Bronchial epithelial cell (primary cell): ENCODE results near the gene SMIM30. TPM values are rescaled to one million over a fixed set of nuclear protein-coding genes. Genes with fewer than 3 reads are reported as not detected.
"Not testable (repeated sequence)": the region's sequence is repeated elsewhere in the genome, so short reads cannot be mapped to it uniquely, and the experiment has no call there.

Source experiments
- DNase-seq: peaks from one replicate; pipeline ENCODE4 v3.0.0-alpha.2; 2010; ENCODE audit warnings: low read depth
- FAIRE-seq: peaks from 2 replicates; lab custom pipeline; 2011; peaks lifted over from hg19 to GRCh38; lab: Jason Lieb, UNC
- H3K27me3 ChIP-seq: 2 replicates; pipeline ENCODE4 v1.5.1; 2011; ENCODE audit warnings: low read length; ENCODE audit not compliant: control insufficient read depth, insufficient read depth
- H3K36me3 ChIP-seq: 2 replicates; pipeline ENCODE4 v1.5.1; 2011; ENCODE audit warnings: low read length; ENCODE audit not compliant: control insufficient read depth, insufficient read depth
- H3K4me3 ChIP-seq: 2 replicates; pipeline ENCODE4 v1.5.1; 2011; ENCODE audit warnings: mild to moderate bottlenecking, low read depth, low read length, control low read depth
- total RNA-seq: library from RNA; depleted of rRNA; stranded (reverse); fragments of >200 nt; gene quantifications from 2 replicates; pipeline ENCODE4 v1.2.1, GENCODE V29; 2014
- TF ChIP-seq, protein P1 (sequence below): IDR thresholded peaks from 2 replicates; pipeline ENCODE4 v1.5.1; 2011; ENCODE audit warnings: mild to moderate bottlenecking, moderate library complexity, low read length, control low read depth, inconsistent platforms; ENCODE audit not compliant: insufficient read depth, severe bottlenecking

The SMIM30 gene, protein sequence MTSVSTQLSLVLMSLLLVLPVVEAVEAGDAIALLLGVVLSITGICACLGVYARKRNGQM
- 28.2 and 55.4 TPM in 2 replicates for total RNA-seq

DNA sequence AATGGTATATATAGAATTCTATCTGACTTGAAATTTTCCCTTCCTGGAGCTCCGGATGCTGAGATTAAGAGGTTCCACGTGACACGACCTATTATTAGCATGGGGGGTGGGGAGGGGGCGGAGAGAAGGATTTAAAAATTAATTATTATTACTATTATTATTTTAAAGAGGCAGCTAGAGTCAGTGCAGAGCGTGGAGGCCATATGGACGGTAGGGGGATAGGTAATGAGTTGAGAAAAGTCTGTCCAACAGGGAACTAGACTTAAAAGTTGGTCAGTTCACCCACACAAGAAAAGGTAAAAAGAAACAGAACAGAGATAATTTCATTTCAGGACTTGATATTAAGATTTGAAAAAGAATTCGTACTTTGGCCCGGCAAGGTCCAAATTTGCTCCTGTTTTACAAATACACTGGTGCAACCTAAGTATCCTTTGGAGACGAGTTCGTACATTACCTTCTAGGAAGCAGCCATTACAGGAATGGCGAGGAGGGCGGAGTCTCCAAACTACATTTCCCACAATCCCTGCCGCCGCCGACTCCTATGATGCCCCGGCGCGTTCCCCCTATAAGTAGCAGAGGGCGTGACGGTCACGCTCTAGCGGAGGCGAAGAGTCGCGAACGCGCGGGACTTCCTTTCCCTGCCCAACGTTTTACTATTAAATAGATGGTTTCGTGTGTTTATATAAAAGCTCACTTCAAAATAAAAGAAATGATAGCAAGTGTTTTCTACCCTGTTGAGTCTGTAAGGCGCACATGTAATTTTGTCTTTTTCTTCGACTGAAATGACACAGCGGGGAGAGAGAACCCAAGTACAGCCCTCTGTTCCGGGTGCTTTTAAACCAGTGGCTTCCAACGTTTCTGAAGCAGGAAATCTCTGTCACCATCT is at the start of gene SMIM30:
TSS of gene SMIM30 (minus strand) at position 481 of the 886 bp plus-strand sequence. CDS start 976 bp downstream, outside the sequence.
- Histone ChIP-seq H3K4me3 (peak within 1 kb of the TSS; percentile 64), H3K27me3 (no peaks in the 10 kb centered on the region), H3K36me3 (peaks cover 2% of the 10 kb centered on the region)
- no peak for FAIRE-seq
- TF ChIP-seq, protein P1, sequence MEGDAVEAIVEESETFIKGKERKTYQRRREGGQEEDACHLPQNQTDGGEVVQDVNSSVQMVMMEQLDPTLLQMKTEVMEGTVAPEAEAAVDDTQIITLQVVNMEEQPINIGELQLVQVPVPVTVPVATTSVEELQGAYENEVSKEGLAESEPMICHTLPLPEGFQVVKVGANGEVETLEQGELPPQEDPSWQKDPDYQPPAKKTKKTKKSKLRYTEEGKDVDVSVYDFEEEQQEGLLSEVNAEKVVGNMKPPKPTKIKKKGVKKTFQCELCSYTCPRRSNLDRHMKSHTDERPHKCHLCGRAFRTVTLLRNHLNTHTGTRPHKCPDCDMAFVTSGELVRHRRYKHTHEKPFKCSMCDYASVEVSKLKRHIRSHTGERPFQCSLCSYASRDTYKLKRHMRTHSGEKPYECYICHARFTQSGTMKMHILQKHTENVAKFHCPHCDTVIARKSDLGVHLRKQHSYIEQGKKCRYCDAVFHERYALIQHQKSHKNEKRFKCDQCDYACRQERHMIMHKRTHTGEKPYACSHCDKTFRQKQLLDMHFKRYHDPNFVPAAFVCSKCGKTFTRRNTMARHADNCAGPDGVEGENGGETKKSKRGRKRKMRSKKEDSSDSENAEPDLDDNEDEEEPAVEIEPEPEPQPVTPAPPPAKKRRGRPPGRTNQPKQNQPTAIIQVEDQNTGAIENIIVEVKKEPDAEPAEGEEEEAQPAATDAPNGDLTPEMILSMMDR, result no peak
- peak; percentile 79 for DNase-seq

DNA sequence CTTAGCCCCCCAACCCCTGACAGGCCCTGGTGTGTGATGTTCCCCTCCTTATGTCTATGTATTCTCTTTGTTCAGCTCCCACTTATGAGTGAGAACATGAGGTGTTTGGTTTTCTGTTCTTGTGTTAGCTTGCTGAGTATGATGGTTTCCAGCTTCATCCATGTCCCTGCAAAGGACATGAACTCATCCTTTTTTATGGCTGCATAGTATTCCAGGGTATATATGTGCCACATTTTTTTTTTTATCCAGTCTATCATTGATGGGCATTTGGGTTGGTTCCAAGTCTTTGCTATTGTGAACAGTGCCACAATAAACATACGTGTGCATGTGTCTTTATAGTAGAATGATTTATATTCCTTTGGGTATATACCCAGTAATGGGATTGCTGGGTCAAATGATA is 47.8 kb upstream of the SMIM30 start:
- H3K27me3 ChIP-seq, DNase-seq, H3K4me3 ChIP-seq, H3K36me3 ChIP-seq, FAIRE-seq: not testable (repeated sequence)

DNA sequence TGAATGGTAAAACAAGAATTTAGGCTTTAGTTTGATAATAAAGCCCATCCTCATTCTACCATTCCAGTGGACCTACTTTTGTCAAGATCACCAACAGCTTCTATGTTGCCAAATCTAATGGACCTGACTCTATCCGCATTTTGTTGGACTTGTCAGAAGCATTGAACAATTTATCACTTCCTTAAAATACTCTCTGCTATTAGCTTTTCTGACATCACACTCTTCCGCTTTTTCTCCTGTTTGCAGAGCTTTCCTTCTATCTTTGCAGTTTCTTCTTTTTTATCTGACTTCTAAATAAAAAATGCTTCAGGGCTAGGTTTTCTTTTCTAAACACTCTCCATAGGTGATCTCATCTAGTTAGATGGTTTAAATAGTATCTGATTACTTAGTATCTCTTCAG is 42.7 kb upstream of the SMIM30 start:
- no peak for FAIRE-seq
- no peaks in the 10 kb centered on the region for H3K36me3 ChIP-seq
- no peak overlapping the region for H3K4me3 ChIP-seq
- no peaks in the 10 kb centered on the region for H3K27me3 ChIP-seq
- TF ChIP-seq, protein P1, result no peak
- DNase-seq, result no peak

DNA sequence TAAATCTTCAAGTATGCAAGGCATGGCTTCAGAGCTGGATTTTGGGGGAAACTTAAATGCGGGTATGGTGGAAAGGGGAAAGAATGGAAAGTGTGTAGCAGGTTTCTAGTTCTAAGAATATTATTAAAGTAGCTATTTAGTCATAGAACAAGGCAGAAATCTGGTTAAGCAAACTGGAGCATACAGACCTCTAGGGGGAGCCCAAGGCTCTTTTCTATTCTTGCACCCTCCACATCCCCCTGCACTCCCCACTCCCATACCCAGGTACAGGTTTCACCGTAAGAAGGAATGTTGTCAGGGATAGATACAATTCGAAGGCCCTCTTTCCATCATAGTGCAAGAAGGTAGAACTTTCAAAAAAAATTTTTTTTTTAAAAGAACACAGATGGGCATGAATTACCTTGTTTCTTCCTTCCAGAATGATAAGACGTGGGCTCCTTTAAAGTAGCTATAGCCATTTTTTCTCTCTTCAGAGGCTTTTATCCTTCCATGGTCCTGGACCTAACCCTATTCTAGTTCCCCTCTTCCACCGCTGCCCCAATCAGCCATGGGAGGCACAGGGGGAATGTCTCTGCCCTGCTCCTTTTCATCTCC is 41.5 kb upstream of the SMIM30 start:
- peak; percentile 38 for DNase-seq
- FAIRE-seq, result no peak
- TF ChIP-seq, protein P1, result peak; percentile 73

DNA sequence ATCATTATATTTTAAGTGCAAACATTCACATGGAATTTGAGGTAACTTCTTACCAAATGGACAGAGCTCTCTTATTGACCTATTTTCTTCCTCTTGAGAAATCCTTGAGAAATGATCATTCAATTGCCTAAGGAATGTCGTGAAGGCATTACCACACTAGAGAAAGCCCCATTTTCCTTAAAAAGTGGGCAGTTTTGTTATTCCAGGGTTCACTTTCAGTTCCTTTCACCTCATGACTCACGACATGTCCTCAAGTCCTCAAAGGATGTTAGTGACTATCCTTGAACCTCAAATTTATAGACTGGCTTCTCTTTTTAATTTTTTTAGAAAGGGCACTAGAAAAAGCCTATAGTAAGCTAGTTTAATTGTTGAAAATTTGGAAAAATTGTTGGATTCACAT is 40.4 kb upstream of the SMIM30 start:
- no peak for DNase-seq
- no peak for FAIRE-seq
- TF ChIP-seq, protein P1, result no peak

More for the DNA sequence above, 41.5 kb upstream of the SMIM30 start:
- Histone ChIP-seq H3K27me3 (no peaks in the 10 kb centered on the region), H3K4me3 (no peak overlapping the region), H3K36me3 (no peaks in the 10 kb centered on the region)

DNA sequence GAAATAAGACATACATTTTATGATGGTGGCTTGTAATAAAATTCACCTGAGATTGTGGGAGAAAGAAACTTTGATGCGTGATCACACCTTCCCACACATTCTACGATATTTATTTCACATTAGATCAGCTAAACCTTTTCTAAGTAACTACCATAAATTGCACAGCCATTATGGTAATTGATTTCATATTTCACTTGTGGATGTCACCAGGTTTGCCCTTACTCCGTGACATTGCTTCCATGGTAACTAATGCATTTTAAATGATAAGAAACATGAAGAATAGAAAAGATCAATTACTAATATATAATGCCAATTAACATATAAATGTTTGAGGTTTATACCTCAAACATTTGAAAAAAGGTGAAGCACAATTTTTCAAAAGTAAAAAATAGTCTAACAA is 35.8 kb upstream of the SMIM30 start:
- Histone ChIP-seq H3K4me3 (no peak overlapping the region), H3K36me3 (no peaks in the 10 kb centered on the region), H3K27me3 (no peaks in the 10 kb centered on the region)
- TF ChIP-seq, protein P1, result no peak
- FAIRE-seq, result no peak
- no peak for DNase-seq

More for the DNA sequence above, 40.4 kb upstream of the SMIM30 start:
- Histone ChIP-seq H3K4me3 (no peak overlapping the region), H3K36me3 (no peaks in the 10 kb centered on the region), H3K27me3 (no peaks in the 10 kb centered on the region)
